ENCODE results near the gene CA14.

GRCh38 chr1:150213170-150214098 lies 44.1 kb upstream of the CA14 start:
- TF ChIP-seq, protein P1, sequence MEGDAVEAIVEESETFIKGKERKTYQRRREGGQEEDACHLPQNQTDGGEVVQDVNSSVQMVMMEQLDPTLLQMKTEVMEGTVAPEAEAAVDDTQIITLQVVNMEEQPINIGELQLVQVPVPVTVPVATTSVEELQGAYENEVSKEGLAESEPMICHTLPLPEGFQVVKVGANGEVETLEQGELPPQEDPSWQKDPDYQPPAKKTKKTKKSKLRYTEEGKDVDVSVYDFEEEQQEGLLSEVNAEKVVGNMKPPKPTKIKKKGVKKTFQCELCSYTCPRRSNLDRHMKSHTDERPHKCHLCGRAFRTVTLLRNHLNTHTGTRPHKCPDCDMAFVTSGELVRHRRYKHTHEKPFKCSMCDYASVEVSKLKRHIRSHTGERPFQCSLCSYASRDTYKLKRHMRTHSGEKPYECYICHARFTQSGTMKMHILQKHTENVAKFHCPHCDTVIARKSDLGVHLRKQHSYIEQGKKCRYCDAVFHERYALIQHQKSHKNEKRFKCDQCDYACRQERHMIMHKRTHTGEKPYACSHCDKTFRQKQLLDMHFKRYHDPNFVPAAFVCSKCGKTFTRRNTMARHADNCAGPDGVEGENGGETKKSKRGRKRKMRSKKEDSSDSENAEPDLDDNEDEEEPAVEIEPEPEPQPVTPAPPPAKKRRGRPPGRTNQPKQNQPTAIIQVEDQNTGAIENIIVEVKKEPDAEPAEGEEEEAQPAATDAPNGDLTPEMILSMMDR (IDR thresholded peaks at IDR 0.05): peak; percentile 68
- TF ChIP-seq RCOR1 (IDR thresholded peaks at IDR 0.05; ENCODE audit: low read depth, low read length): no peak
